ENCODE data around the gene NR4A1.
"Not testable (repeated sequence)": the region's sequence is repeated elsewhere in the genome, so short reads cannot be mapped to it uniquely, and the experiment has no call there.

NR4A1 gene

DNA sequence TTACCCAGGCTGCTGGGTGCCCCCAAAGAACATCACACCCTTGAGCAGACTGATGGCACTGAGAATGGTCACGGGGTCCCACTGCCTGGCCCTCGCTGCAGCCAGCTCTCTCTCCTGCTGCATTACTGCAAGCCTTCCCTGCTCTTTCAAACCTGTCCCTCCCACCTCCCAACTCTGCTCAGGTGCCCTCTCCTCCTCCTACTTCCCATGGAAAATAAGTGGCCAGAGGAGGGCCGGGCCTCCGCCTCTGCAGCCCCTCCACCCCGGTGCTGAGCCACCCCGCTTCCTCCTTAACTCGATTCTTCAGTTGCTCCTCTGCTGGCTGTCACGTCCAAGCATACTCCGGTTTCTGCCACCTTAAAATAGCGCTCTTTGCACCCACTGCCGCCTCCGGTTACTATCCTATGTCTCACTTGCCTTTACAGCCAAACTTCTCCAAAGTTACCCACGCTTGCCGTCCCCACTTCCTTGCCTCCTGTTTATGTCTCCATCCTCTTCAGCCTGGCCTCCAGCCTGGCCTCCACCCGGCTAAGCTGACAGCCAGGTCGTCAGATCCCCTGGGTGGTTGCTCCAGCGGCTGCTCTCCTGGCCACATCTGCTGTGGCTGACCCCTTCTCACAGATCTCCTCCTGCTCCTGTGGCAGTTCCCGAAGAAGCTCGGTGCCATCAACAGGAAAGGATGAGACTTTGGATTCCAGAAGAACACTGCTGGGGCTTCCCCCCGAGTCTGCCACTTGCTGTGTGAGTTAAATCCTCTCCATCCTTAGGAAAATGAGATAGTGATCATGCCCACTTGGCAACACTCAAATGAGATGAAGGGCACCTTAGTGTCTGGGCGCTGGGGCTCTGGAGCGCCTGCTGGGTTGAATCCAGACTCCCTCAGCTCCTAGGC, 35.9 kb downstream of the NR4A1 start:
- Mint-ChIP-seq H3K9me3 (no peaks in the 10 kb centered on the region), H3K36me3 (no peaks in the 10 kb centered on the region), H3K27me3 (peaks cover 68% of the 10 kb centered on the region), H3K27ac (peak overlapping the region; percentile 29), H3K4me3 (no peak overlapping the region), H3K4me1 (peaks cover 11% of the 10 kb centered on the region)
- CTCF ChIA-PET, result interaction anchor here (1.1 to 30.9 kb wide), 3 partner anchors 60 to 94 kb away, joined by 3 to 637 read pairs (median 4); no protein-coding TSS in a partner anchor
- no peak for DNase-seq

DNA sequence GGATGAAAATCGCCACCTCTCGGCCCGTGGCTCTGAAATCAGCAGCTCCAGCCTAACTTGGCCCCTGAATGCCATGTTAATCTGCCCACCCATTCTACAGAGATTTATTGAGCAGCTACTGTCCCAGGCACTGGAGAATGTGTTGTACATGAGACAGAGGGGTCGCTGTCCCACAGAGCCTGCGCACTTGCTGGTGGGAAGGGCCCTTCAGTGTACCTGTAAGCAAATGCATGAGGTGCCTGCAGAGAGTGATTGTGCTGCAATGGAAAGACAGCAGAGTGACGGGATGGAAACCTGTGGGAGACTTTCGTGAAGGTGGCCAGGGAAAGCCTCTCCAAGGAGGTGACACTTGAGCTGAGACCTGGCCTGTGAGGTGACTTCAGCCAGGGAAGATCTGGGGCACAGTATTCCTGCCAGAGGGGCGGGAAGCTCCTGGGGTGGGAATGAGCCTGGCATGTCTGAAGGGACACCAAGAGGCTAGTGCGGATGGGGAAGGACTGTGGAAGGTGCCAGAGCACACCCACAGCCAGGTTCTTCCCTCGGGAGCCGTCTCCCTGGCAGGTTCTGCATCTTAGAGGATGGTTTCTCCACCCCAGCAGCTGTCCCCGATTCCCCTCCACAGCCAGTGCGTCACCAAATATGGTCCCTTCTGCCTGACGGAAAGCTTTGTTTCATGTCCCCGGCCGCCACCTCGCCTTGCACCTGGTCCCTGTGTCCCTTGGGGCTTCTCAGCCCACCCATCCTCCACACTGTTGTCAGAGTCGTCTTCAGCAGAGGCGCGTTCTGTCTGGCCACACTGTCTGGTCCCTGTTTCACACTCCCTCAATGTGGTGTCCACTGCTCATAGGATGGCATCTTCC, 36.9 kb downstream of the NR4A1 start:
- CTCF ChIA-PET, result interaction anchor here (0.9 to 30.9 kb wide), 4 partner anchors 33 to 95 kb away, joined by 3 to 637 read pairs (median 4); no protein-coding TSS in a partner anchor
- Mint-ChIP-seq H3K36me3 (no peaks in the 10 kb centered on the region), H3K9me3 (no peaks in the 10 kb centered on the region), H3K4me3 (no peak overlapping the region), H3K4me1 (peaks cover 5% of the 10 kb centered on the region), H3K27me3 (peaks cover 76% of the 10 kb centered on the region), H3K27ac (no peak overlapping the region)
- DNase-seq, result no peak

DNA sequence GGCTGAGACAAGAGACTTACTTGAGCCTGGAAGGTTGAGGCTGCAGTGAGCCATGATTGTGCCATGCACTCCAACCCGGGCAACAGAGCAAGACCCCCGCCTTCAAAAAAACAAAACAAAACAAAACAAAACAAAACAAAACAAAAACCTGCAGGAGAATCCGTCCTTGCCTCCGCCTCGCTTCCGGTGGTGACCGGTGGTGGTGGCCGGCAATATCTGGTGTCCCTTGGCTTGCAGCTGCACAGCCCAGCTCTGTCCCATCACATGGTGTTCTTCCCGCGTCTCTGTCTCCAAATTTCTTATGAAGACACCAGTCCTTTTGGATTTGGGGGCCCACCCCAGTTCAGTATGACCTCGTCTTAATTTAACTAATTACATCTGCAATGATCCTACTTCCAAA, 38.2 kb downstream of the NR4A1 start:
- CTCF ChIA-PET, result interaction anchor here (30.9 kb wide), 1 partner anchor 62 kb away, joined by 637 read pairs; no protein-coding TSS in a partner anchor
- Mint-ChIP-seq H3K9me3 (no peaks in the 10 kb centered on the region), H3K27ac (no peak overlapping the region), H3K4me1 (no peaks in the 10 kb centered on the region), H3K27me3 (peaks cover 76% of the 10 kb centered on the region), H3K4me3 (no peak overlapping the region), H3K36me3 (no peaks in the 10 kb centered on the region)
- DNase-seq, result no peak

DNA sequence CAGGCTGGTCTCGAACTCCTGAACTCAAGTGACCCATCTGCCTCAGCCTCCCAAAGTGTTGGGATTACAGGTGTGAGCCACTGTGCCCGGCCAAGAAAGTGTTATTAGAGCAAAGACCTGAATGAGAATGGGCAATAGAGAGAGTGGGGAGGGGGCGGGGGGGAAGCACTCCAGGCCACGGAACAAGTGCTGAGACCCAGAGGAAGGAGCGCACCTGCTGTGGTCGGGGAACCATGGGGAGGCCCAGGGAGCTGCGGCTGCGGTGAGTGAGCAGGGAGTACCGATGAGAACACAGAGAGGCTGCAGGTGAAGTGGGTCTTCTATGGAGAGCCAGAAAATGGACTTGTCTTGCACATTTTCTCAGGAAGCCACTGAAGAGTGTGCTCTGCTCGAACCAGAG, 39.0 kb downstream of the NR4A1 start:
- H3K4me3 Mint-ChIP-seq, result no peak overlapping the region
- no peaks in the 10 kb centered on the region for H3K36me3 Mint-ChIP-seq
- DNase-seq, result no peak
- H3K27me3 Mint-ChIP-seq, result peaks cover 76% of the 10 kb centered on the region
- H3K9me3 Mint-ChIP-seq, result no peaks in the 10 kb centered on the region
- H3K27ac Mint-ChIP-seq, result no peak overlapping the region
- CTCF ChIA-PET, result interaction anchor here (1.1 to 1.5 kb wide), 3 partner anchors 9 to 27 kb away, joined by 3 read pairs; no protein-coding TSS in a partner anchor
- no peaks in the 10 kb centered on the region for H3K4me1 Mint-ChIP-seq

DNA sequence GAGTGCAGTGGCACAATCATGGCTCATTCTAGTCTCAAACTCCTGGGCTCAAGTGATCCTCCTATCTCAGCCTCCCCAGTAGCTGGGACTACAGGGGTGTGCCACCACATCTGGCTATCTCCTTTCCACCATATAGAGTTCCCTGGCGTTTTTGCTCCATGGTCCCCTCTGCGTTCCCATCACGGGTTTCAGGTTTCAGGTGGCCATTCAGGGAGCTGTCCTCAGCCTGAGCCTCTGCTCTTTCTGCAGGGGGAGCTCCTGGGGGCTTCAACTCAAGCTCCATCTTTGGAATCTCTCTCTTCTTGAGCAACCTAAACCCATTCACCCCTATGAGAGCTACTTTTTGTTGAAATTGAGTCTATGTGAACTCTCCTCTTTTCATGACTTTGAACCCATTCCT, 39.8 kb downstream of the NR4A1 start:
- Mint-ChIP-seq H3K36me3 (no peaks in the 10 kb centered on the region), H3K9me3 (no peaks in the 10 kb centered on the region), H3K4me3 (no peak overlapping the region), H3K27ac (no peak overlapping the region), H3K27me3 (peaks cover 70% of the 10 kb centered on the region), H3K4me1 (no peaks in the 10 kb centered on the region)
- DNase-seq, result no peak
- CTCF ChIA-PET, result interaction anchor here (0.7 to 1.5 kb wide), 7 partner anchors 10 to 98 kb away, joined by 3 to 8 read pairs (median 3); no protein-coding TSS in a partner anchor

DNA sequence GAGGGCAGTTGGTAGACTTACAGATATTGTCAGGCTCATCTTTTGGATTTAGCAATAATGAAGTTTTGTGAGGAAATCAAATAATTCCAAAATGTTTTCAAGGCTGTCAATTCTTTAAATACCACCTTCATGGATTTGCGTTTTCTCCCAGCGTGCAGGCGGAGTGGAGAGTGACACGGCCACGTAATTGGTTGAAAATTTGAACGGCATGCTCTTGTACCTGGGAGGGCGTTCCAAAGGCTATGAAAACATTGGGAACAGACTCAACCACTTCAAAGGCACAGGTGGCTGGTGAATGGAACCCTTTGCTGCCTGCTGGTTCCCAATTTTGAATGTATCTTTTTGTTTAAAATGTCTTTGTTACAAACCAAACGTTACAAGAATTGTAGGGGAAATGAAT, 40.6 kb downstream of the NR4A1 start:
- Mint-ChIP-seq H3K36me3 (no peaks in the 10 kb centered on the region), H3K27me3 (peaks cover 64% of the 10 kb centered on the region), H3K9me3 (no peaks in the 10 kb centered on the region), H3K27ac (no peak overlapping the region), H3K4me1 (no peaks in the 10 kb centered on the region), H3K4me3 (no peak overlapping the region)
- CTCF ChIA-PET, result interaction anchor here (1.4 to 1.5 kb wide), 2 partner anchors 28 to 67 kb away, joined by 3 to 8 read pairs; no protein-coding TSS in a partner anchor
- DNase-seq, result no peak

DNA sequence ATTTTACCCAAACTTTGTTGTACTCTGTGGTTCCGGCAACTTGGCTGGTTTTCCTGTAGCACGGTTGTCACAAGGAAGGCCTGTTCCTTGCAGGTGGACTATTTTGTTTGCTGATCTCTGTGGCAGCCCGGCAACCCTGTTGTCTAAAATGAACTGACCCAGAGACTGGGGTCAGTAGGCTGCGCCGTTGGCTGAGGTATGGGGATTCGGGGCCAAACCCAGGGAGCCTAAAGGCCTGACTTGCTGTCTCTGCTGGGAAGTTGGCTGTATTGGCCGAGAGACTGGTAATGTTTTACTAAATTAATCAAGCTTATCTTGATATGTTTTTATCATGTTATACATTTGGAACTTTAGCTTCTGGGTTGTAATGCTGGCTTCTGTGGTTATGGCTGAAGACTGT, 42.1 kb downstream of the NR4A1 start:
- H3K4me1 Mint-ChIP-seq, result no peaks in the 10 kb centered on the region
- H3K27me3 Mint-ChIP-seq, result peaks cover 50% of the 10 kb centered on the region
- DNase-seq, result no peak
- no peaks in the 10 kb centered on the region for H3K36me3 Mint-ChIP-seq
- no peak overlapping the region for H3K4me3 Mint-ChIP-seq
- no peaks in the 10 kb centered on the region for H3K9me3 Mint-ChIP-seq
- no peak overlapping the region for H3K27ac Mint-ChIP-seq
- CTCF ChIA-PET, result interaction anchor here (1.0 to 2.7 kb wide), 2 partner anchors 68 to 87 kb away, joined by 3 to 16 read pairs; partner anchors contain the start of gene TAMALIN

DNA sequence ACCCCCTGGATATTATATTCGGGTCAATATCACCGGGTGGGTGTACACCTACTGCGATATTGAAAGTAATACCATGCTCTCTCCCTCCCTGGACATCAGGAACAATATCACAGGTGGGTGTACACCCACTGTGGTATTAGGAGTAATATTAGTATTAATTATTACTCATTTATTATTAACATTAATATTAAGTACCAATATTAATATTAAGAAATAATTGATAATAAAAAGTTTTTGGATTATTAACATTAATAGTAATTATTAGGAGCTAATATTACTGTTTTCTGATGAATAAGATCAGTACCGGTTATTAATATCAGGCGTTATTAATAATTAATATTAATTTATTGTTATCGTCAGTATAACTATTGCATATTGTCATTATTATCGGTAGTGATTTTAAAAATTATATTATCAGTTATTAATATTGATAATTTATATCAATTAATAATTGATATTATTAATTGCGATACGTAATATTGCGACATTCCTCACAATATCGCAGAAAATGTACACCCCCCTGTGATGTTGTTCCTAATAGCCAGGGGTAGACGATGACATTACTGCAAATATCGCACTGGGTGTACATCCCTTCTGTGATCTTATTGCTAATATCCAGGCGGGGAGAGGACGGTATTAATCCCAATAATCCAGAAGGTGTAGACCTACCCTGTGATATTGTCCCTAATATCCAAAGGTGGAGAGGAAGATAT, 45.2 kb downstream of the NR4A1 start:
- H3K9me3 Mint-ChIP-seq, result no peaks in the 10 kb centered on the region
- no peaks in the 10 kb centered on the region for H3K4me1 Mint-ChIP-seq
- H3K27me3 Mint-ChIP-seq, result peaks cover 23% of the 10 kb centered on the region
- CTCF ChIA-PET, result no interaction called here
- no peak overlapping the region for H3K4me3 Mint-ChIP-seq
- DNase-seq, result no peak
- H3K27ac Mint-ChIP-seq, result no peak overlapping the region
- H3K36me3 Mint-ChIP-seq, result no peaks in the 10 kb centered on the region

DNA sequence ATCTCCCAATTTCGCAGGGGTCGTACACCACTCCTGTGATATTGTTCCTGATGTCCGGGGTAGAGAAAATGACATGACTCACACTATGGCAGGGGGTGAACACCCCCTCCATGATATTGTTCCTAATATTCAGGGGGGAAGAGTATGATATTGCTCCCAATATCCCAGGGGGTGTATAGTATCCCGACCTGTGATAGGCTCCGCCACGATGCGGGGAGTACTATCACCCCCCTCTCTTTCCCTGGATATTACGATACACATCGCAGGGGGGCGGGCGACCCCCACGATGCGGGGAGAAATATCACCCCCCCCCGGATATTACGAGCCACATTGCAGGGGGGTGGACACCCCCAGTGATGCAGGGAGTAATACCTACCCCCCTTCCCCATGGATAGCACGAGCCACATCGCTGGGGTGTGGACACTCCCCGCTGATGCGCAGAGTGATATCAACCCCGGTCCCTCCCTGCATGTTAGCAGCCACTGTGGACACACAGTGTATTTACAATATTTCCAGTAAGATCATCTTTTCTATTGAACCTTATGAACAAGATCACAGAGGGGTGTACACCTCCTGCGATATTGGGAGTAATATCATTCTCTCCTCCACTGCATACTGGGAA, 45.9 kb downstream of the NR4A1 start:
- peaks cover 17% of the 10 kb centered on the region for H3K27me3 Mint-ChIP-seq
- CTCF ChIA-PET, result no interaction called here
- H3K27ac Mint-ChIP-seq, result no peak overlapping the region
- H3K36me3 Mint-ChIP-seq, result no peaks in the 10 kb centered on the region
- no peaks in the 10 kb centered on the region for H3K9me3 Mint-ChIP-seq
- no peak for DNase-seq
- H3K4me3 Mint-ChIP-seq, result no peak overlapping the region
- no peaks in the 10 kb centered on the region for H3K4me1 Mint-ChIP-seq

DNA sequence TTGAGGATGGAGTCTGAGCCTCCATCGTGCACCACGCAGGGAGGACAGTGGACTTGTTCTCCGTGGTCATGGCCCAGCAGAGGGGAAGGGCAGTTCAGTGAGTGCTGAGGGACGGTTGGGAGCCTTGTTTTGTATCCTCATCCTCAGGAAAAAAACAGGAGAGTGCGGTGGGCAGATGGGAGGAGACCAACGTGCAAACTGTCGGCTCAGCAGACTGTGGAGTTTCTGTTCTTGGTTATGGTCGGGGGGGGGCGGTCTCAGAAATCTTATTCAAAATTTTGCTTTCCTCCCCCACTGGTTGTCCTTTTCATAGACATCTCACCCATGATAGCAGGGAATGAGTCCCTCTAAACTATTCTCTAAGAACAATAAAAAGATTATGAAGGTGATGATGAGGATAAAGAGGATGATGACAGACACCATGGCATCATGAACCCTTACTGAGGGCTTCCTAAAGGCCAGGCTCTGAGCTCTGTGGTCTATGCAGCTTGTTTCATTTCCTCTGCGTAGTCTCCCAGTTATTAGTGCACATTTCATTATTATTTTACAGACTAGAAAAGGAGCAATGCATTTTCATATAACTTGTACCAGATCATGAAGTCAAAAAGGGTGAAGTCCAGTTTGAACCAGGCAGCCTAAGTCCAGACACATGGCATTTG, 53.3 kb downstream of the NR4A1 start:
- H3K36me3 Mint-ChIP-seq, result not testable (repeated sequence)

More for the DNA sequence above, 53.3 kb downstream of the NR4A1 start:
- H3K4me3 Mint-ChIP-seq, H3K4me1 Mint-ChIP-seq, CTCF ChIA-PET, H3K27ac Mint-ChIP-seq, DNase-seq, H3K9me3 Mint-ChIP-seq: not testable (repeated sequence)
- peaks cover 40% of the 10 kb centered on the region for H3K27me3 Mint-ChIP-seq
